Heart right ventricle (tissue), 16 donors: Measurements from ENCODE around the gene NOD1. TPM values are rescaled to one million over a fixed set of nuclear protein-coding genes. Genes with fewer than 3 reads are reported as not detected.

Experiments used
- ATAC-seq, 8 donors: fragments of 200-7000 bp; cut with Tn5 transposase; one replicate each; pipeline ENCODE4 v1.9.1; 2020; ENCODE audit warnings: mild to moderate bottlenecking in 8 of 8, moderate library complexity in 8 of 8, moderate number of reproducible peaks in 1 of 8
- DNase-seq, 2 donors: peaks; one replicate each; pipeline ENCODE4 v3.0.0-alpha.2; 2020
- H3K27ac ChIP-seq, 10 donors: fragments of 200-600 bp; sonication (generic) in 2 of 10; one replicate each; pipeline versions ENCODE4 v1.5.0 to v1.8.0; 2020 to 2022; ENCODE audit warnings: mild to moderate bottlenecking in 3 of 10
- H3K27me3 ChIP-seq, 7 donors: fragments of 200-600 bp; one replicate each; pipeline ENCODE4 v1.8.0; 2021 to 2022; ENCODE audit warnings: mild to moderate bottlenecking in 2 of 7
- H3K36me3 ChIP-seq, 9 donors: fragments of 200-600 bp; sonication (generic) in 1 of 9; one replicate each; pipeline versions ENCODE4 v1.5.0 to v1.8.0; 2020 to 2022; ENCODE audit warnings: mild to moderate bottlenecking in 2 of 9
- H3K4me1 ChIP-seq, 9 donors: fragments of 200-600 bp; sonication (generic) in 1 of 9; one replicate each; pipeline versions ENCODE4 v1.5.0 to v1.8.0; 2020 to 2022; ENCODE audit warnings: mild to moderate bottlenecking in 4 of 9
- H3K4me3 ChIP-seq, 10 donors: fragments of 200-600 bp; sonication (generic) in 2 of 10; one replicate each; pipeline versions ENCODE4 v1.5.0 to v1.8.0; 2020 to 2022; ENCODE audit warnings: mild to moderate bottlenecking in 7 of 10, moderate library complexity in 2 of 10
- H3K9me3 ChIP-seq, 11 donors: fragments of 200-600 bp in 10 of 11; sonication (generic) in 2 of 11; one replicate each; pipeline versions ENCODE4 v1.5.0 to v1.8.0; 2013 to 2022; ENCODE audit warnings: mild to moderate bottlenecking in 2 of 11, control low read depth in 1 of 11, moderate library complexity in 1 of 11
- WGBS, 2 donors: extraction: QIAGEN DNeasy Blood & Tissue Kit; methylation state at CpG; one replicate each; pipeline ENCODE4 v1.1.7; 2013; ENCODE audit warnings: inconsistent platforms in 1 of 2; 5-methylcytosine and 5-hydroxymethylcytosine counted together
- intact Hi-C, 10 donors: fragments of 100-400 bp; cut with DNase I; formaldehyde crosslinking; loops; one replicate each; pipeline versions ENCODE4 v1.11.1 to v1.14.2; 2022
- polyA plus RNA-seq, 2 donors: library from polyadenylated mRNA; stranded (reverse); fragments of 200-250 nt; gene quantifications; one replicate each; pipeline ENCODE4 v1.2.3, GENCODE V29; 2013
- total RNA-seq, 10 donors: library from RNA; stranded (reverse); fragmentation: NEBNext Ultra II Directional in 3 of 10; extraction: Animal tissue kit (Norgen Biotek cat#: 25700) in 3 of 10; gene quantifications; one replicate each; pipeline versions ENCODE4 v1.2.1 to v1.2.4, GENCODE V29; 2021 to 2023
- TF ChIP-seq, protein P1 (sequence below), 9 donors: fragments of 200-600 bp; sonication (generic) in 2 of 9; IDR thresholded peaks; one replicate each; pipeline versions ENCODE4 v1.5.0 to v1.8.0; 2021 to 2022; ENCODE audit warnings: antibody characterized with exemption in 9 of 9, mild to moderate bottlenecking in 5 of 9, moderate library complexity in 1 of 9
- donor health status: Arrhythmogenic right ventricular cardiomyopathy.
- donor health status: ischemic (EF 13 %, LVEDD 7.1; RV severe dilation, severe dysfunction).
- donor health status: healthy with polysubstance abuse.
- donor health status: DM: no; HTN: yes; CAD: no.
- donor health status: DM: no; HTN: no; CAD: no.
- donor health status: ischemic (EF 25% LVEDD 6.9; RV normal size, moderate dysfunction).
- donor health status: ischemic (EF 25% LVEDD 5.7; RV mildly dilated, moderate dysfunction).
- donor health status: healthy.
- donor health status: DM: yes; HTN: yes; CAD: no.
- donor health status: Ischemic cardiomyopathy.
- donor health status: ischemic (EF 35%, LVEDD 5.7; RV mildly dilated, moderate dysfunction).
- donor health status: nonischemic (EF 11% LVEDD 7.7; RV severe dilation, severe dysfunction).
- donor health status: DM: yes; HTN: yes; CAD: no.
- donor health status: PGD.
- donor health status: ischemic (EF 29% LVEDD 5.4; RV normal size, mild dysfunction).
- donor health status: nonischemic (EF 23%, LVEDD 6.1; RV moderate dilation, normal function).

Gene NOD1
- total and polyA plus RNA-seq, 12 donors, result 6.3 to 19.1 (median 8.6) TPM

DNA sequence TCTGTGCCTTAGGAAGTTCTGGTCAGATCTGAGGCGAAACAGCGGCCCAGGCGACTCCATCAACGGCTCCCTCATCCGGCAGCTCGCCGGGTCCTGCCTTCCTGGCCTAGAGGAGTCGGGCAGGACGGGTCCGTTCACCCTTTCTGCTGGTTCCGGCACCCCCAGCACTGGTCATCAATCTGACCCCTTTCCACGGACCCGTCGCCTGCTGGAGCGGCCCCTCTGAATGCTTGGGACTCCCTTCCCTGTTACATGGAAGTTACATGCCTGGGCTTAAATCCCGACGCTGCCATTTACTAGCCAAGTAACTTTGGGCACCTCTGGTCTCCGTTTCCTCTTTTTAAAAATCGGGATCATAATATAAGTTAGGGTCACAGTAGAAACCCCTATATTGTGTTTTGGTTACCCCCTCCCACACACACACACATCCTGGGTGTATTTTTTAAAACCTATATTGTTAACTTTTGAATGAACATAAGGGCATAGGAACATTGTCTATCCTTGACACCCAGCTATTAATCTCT is 26.7 kb upstream of the NOD1 start:
- H3K36me3 ChIP-seq, result peaks cover 0 to 3% (median 0%) of the 10 kb centered on the region in 9 donors
- peak overlapping the region; percentile 44 to 95 (median 90) for H3K27ac ChIP-seq
- intact Hi-C loops, result loop anchor here in 5 of 10 donors (2.0 to 5.0 kb wide), 3 partner anchors 26 to 38 kb away; partner anchors contain the start of gene NOD1 (in 3 of the 5)
- ATAC-seq (peak in 7 of 8 donors; percentile 1 to 53 (median 29)), DNase-seq (no peak)
- peak overlapping the region; percentile 44 to 98 (median 89) for H3K4me3 ChIP-seq
- no peaks in the 10 kb centered on the region for H3K27me3 ChIP-seq
- TF ChIP-seq, protein P1, sequence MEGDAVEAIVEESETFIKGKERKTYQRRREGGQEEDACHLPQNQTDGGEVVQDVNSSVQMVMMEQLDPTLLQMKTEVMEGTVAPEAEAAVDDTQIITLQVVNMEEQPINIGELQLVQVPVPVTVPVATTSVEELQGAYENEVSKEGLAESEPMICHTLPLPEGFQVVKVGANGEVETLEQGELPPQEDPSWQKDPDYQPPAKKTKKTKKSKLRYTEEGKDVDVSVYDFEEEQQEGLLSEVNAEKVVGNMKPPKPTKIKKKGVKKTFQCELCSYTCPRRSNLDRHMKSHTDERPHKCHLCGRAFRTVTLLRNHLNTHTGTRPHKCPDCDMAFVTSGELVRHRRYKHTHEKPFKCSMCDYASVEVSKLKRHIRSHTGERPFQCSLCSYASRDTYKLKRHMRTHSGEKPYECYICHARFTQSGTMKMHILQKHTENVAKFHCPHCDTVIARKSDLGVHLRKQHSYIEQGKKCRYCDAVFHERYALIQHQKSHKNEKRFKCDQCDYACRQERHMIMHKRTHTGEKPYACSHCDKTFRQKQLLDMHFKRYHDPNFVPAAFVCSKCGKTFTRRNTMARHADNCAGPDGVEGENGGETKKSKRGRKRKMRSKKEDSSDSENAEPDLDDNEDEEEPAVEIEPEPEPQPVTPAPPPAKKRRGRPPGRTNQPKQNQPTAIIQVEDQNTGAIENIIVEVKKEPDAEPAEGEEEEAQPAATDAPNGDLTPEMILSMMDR (IDR thresholded peaks at IDR 0.05), result peak in 2 of 9 donors; percentile 28 to 33
- H3K4me1 ChIP-seq, result peaks cover 0 to 31% (median 17%) of the 10 kb centered on the region in 9 donors
- WGBS, 2 donors, result 12 to 13% methylated on average over 19 of the region's 19 CpGs
- no peaks in the 10 kb centered on the region for H3K9me3 ChIP-seq

DNA sequence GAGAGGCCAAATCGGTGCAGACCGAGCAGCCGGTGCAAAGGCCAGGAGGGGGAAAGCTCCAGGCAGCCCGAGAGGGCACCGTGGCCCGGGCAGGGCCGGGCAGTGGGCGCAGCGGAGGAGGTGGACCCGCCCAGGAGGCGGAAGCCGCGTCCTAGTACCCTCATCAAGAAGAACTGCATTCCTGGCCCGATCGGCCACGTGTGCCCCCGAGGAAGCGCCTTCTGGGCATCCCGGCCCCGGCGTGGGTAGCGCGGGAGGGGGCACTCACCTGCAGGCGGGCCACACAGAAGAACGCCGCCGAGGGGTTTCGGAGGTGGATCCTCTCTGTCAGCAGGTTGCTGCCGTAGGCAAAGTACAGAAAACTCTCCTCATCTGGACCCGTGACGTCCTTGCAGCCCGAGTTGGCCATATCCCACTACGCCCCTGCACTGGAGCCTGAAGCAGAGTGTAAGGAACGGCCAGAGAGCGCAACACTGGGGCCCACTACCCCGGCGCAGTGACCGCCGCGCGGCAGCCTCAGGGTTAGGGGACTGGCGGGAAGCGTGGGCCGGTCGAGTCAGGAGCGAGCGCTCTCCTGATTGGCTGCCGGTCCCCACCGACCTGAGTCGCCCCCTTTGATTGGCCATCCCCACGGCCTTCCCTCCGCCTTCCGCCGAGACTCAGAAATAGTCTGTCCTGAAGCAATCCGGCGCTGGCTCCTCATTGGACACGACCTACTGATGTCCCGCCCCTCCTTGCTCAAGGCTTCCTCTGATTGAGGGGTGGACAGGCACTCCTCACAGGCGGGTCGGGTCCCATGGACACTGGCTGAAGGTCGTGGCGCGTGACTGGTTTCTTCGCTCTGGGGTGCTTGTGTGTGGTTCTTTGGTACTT is 26.0 kb upstream of the NOD1 start, which contains the start of gene GGCT:
GGCT (minus strand) TSS at position 529 of the 873 bp plus-strand sequence; CDS start at position 409, 120 bp downstream.
- TF ChIP-seq, protein P1 (IDR thresholded peaks at IDR 0.05), result peak in 1 of 9 donors; percentile 22
- intact Hi-C loops, result loop anchor here in 5 of 10 donors (2.0 to 5.0 kb wide), 3 partner anchors 26 to 37 kb away; partner anchors contain the start of gene NOD1 (in 3 of the 5)
- Histone ChIP-seq H3K27ac (peak within 1 kb of the TSS; percentile 44 to 95 (median 90)), H3K27me3 (no peaks in the 10 kb centered on the region), H3K36me3 (peaks cover 0 to 10% (median 0%) of the 10 kb centered on the region in 9 donors), H3K4me3 (peak within 1 kb of the TSS; percentile 81 to 98 (median 89)), H3K4me1 (peaks cover 0 to 31% (median 17%) of the 10 kb centered on the region in 9 donors), H3K9me3 (no peaks in the 10 kb centered on the region)
- 0 to 1% methylated on average over 64 of the region's 64 CpGs for WGBS, 2 donors
- DNase-seq (peak; percentile 98 to 100), ATAC-seq (peak; percentile 99 to 100 (median 99))

DNA sequence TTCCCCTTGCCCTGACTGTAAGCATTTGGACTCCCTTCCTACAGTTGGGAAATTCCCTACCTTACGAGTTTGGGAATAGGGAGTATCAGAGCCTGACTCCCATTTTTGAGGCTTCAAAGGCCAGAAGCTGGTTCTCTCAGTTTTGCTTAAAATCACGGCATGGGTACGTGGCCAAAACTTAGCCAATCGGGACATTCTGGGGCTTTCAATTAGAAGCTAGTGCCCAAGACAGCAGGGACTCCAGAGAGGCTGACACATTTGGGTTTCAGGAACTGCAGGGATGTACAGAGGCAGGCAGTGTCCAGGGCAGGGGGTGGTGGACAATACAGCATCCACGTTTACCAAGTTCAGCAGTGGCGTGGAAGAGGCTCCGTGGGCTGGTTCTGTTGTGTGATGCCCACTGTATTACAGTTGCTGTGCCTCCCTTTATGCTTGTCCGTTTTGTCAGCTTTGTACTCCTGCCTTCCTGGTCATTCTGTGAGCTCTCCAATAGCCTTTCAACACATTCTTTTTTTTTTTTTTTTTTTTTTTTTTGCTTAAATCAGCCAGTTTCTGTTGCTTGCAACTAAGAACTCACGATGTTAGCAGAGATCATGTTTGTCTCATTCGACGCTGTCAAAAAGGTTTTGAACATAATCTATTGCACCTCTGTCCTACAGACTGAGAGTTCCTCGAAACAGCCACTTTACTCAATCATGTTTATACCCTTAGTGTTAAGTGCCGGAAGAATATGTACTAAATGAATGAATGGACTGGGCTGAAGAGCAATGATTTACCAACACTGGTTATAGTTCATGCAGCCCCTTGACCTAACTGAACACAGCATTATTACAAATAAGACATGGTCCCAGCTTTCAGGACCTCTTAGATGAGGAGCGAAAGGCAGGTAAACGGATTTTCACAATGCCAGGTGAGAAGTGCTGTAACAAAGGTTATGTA is 25.0 kb upstream of the NOD1 start:
- 51 to 53% methylated on average over 15 of the region's 15 CpGs for WGBS, 2 donors
- H3K36me3 ChIP-seq, result peaks cover 0 to 20% (median 0%) of the 10 kb centered on the region in 9 donors
- no peaks in the 10 kb centered on the region for H3K27me3 ChIP-seq
- no peaks in the 10 kb centered on the region for H3K9me3 ChIP-seq
- intact Hi-C loops, result loop anchor here in 3 of 10 donors (2.0 kb wide), 1 partner anchor 25 kb away; the partner anchor contains the start of gene NOD1 (in 3 of the 3)
- no peak for DNase-seq
- H3K4me1 ChIP-seq, result peaks cover 0 to 31% (median 17%) of the 10 kb centered on the region in 9 donors
- TF ChIP-seq, protein P1 (IDR thresholded peaks at IDR 0.05), result no peak
- peak overlapping the region; percentile 81 to 98 (median 89) for H3K4me3 ChIP-seq
- no peak for ATAC-seq
- H3K27ac ChIP-seq, result peak overlapping the region in 4 of 10 donors; percentile 91 to 95 (median 92)
